GM10266 (cell line): ENCODE results near the gene ATG16L2.

Experiments
- DNase-seq: peaks from one replicate; pipeline ENCODE4 v3.0.0; 2012; ENCODE audit errors: extremely low spot score
- TF ChIP-seq, protein P1 (sequence below): IDR thresholded peaks from 2 replicates; pipeline ENCODE4 v1.5.1; 2012; ENCODE audit warnings: mild to moderate bottlenecking, low read depth; ENCODE audit not compliant: control insufficient read depth, insufficient read depth; ENCODE audit errors: missing control alignments

ATG16L2 gene

DNA sequence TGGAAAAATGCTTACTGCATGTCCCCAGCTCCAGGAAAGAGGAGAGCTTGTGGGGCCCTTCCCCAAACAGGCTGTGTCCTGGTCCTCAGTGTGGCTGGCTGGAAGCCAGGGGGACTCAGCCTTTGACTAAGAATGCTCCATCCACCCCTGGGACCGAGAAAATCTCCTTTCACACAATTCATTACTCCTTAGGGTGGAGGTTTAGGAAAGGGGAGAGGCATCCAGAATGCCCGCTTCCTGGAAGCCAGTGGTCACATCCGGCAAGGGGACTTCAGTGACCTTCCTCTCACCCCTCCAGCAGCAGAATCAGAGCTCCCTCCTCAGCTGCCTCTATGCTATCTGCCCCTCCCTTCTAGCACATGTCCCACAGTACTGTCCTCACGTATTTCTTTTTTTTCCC lies 21.9 kb downstream of the ATG16L2 start:
- DNase-seq, result no peak
- TF ChIP-seq, protein P1, sequence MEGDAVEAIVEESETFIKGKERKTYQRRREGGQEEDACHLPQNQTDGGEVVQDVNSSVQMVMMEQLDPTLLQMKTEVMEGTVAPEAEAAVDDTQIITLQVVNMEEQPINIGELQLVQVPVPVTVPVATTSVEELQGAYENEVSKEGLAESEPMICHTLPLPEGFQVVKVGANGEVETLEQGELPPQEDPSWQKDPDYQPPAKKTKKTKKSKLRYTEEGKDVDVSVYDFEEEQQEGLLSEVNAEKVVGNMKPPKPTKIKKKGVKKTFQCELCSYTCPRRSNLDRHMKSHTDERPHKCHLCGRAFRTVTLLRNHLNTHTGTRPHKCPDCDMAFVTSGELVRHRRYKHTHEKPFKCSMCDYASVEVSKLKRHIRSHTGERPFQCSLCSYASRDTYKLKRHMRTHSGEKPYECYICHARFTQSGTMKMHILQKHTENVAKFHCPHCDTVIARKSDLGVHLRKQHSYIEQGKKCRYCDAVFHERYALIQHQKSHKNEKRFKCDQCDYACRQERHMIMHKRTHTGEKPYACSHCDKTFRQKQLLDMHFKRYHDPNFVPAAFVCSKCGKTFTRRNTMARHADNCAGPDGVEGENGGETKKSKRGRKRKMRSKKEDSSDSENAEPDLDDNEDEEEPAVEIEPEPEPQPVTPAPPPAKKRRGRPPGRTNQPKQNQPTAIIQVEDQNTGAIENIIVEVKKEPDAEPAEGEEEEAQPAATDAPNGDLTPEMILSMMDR, result no peak

GRCh38 chr11:72838691-72839305 lies 24.6 kb downstream of the ATG16L2 start:
- no peak for DNase-seq
- TF ChIP-seq, protein P1, result no peak

DNA sequence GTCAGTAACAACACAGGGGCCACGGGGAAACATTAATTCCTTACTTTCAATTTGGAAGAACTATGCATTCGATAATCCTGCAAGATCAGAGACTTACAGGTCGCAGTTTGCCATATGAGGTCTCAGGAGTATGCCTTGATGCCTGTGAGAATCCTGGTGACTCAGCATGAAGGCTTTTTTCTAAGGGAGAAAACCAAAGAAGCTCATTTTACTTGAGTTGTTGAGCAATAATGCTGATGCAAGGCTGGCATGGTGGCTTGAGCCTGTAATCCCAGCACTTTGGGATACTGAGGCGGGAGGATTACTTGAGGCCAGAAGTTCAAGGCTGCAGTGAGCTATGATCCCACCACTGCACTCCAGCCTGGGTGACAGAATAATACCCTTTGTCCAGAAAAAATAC lies 26.6 kb downstream of the ATG16L2 start:
- TF ChIP-seq, protein P1, result no peak
- no peak for DNase-seq

GRCh38 chr11:72841397-72841796 lies 27.2 kb downstream of the ATG16L2 start:
- TF ChIP-seq, protein P1, result no peak
- no peak for DNase-seq

- TF ChIP-seq, protein P1, result no peak
Measured at GRCh38 chr11:72842126-72842525, 27.9 kb downstream of the ATG16L2 start.

GRCh38 chr11:72842653-72843330 lies 28.6 kb downstream of the ATG16L2 start:
- no peak for DNase-seq
- TF ChIP-seq, protein P1, result no peak

More at GRCh38 chr11:72842126-72842525, 27.9 kb downstream of the ATG16L2 start:
- no peak for DNase-seq

- DNase-seq, result no peak
- TF ChIP-seq, protein P1, result no peak
Measured at GRCh38 chr11:72844356-72844755, 30.1 kb downstream of the ATG16L2 start.
